Hepatic stellate cell (primary cell): Measurements from ENCODE around the gene VRK2.
"Not testable (repeated sequence)": the region's sequence is repeated elsewhere in the genome, so short reads cannot be mapped to it uniquely, and the experiment has no call there.

ENCODE experiments used
- DNase-seq: peaks from one replicate; pipeline ENCODE4 v3.0.0; 2011; ENCODE audit warnings: low spot score

VRK2 gene

GRCh38 chr2:58109481-58109880 lies 62.9 kb downstream of the VRK2 start:
- no peak for DNase-seq

- DNase-seq = no peak
Observed at GRCh38 chr2:58110765-58111164, 64.2 kb downstream of the VRK2 start.

- not testable (repeated sequence) for DNase-seq
Observed at GRCh38 chr2:58113563-58113962, 67.0 kb downstream of the VRK2 start.

GRCh38 chr2:58120626-58121229 lies 74.1 kb downstream of the VRK2 start:
- no peak for DNase-seq

- no peak for DNase-seq
Observed at GRCh38 chr2:58122040-58122439, 75.4 kb downstream of the VRK2 start.

GRCh38 chr2:58122540-58122939 lies 75.9 kb downstream of the VRK2 start:
- DNase-seq = no peak

- no peak for DNase-seq
Observed at GRCh38 chr2:58127111-58127510, 80.5 kb downstream of the VRK2 start.

- no peak for DNase-seq
Observed at GRCh38 chr2:58130238-58130637, 83.6 kb downstream of the VRK2 start.

GRCh38 chr2:58131191-58132011 lies 84.8 kb downstream of the VRK2 start:
- peak; percentile 7 for DNase-seq

GRCh38 chr2:58133395-58133794 lies 86.8 kb downstream of the VRK2 start:
- DNase-seq = no peak

GRCh38 chr2:58135861-58136260 lies 89.3 kb downstream of the VRK2 start:
- DNase-seq = no peak

- no peak for DNase-seq
Observed at GRCh38 chr2:58137221-58137620, 90.6 kb downstream of the VRK2 start.

GRCh38 chr2:58137856-58138255 lies 91.2 kb downstream of the VRK2 start:
- DNase-seq = no peak

- no peak for DNase-seq
Observed at GRCh38 chr2:58138396-58139030, 91.9 kb downstream of the VRK2 start.

- no peak for DNase-seq
Observed at GRCh38 chr2:58140508-58141072, 94.0 kb downstream of the VRK2 start.

GRCh38 chr2:58145769-58146168 lies 99.2 kb downstream of the VRK2 start:
- DNase-seq = not testable (repeated sequence)

GRCh38 chr2:58146707-58147106 lies 100.1 kb downstream of the VRK2 start:
- no peak for DNase-seq

- no peak for DNase-seq
Observed at GRCh38 chr2:58155160-58155778, 108.7 kb downstream of the VRK2 start.

- no peak for DNase-seq
Observed at GRCh38 chr2:58156780-58157179, 110.2 kb downstream of the VRK2 start.

GRCh38 chr2:58157754-58158153 lies 111.1 kb downstream of the VRK2 start:
- DNase-seq = no peak

- no peak for DNase-seq
Observed at GRCh38 chr2:58158481-58158880, 111.9 kb downstream of the VRK2 start.

GRCh38 chr2:58163913-58164312 lies 117.3 kb downstream of the VRK2 start:
- DNase-seq = no peak
